Prostate gland (tissue), 2 donors: Measurements from ENCODE around the gene TSPAN33.

Experiments used
- POLR2A ChIP-seq: fragments of 450-650 bp; IDR thresholded peaks from one replicate; pipeline ENCODE4 v1.6.1; 2016; ENCODE audit warnings: antibody characterized with exemption, mild to moderate bottlenecking
- POLR2AphosphoS5 ChIP-seq: sonication (generic); formaldehyde crosslinking; IDR thresholded peaks from one replicate; pipeline ENCODE4 v1.6.1; 2017; ENCODE audit warnings: antibody characterized with exemption
- TF ChIP-seq, protein P1 (sequence below), 4 experiments: fragments of 200-600 bp in 2 of 4; fragments of 450-650 bp in 2 of 4; sonication (generic) in 2 of 4; IDR thresholded peaks; 1 replicate in 3 of 4; 2 replicates in 1 of 4; pipeline ENCODE4 v1.5.1; 2016 to 2019; ENCODE audit warnings: antibody characterized with exemption in 4 of 4, mild to moderate bottlenecking in 2 of 4, moderate library complexity in 2 of 4

DNA sequence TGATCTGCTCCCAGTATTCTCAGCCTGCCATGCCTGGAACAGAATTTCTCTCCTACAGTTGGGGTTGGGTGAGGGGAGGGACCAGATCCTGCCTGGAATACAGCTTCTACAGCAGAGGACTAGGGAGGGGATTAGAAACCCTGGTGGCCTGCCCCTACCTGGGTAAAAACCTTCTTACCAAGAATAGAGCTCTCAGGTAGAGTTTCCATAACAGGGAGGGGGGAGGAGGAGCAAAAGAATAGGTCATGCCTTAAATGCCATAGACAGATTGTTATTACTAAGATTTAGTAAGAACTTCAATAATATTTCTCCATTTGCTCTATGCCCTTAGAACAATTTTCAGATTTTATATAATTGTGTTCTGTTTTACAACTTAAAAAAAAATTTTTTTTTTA is 33.5 kb upstream of the TSPAN33 start:
- no peak for TF ChIP-seq POLR2A
- TF ChIP-seq, protein P1, sequence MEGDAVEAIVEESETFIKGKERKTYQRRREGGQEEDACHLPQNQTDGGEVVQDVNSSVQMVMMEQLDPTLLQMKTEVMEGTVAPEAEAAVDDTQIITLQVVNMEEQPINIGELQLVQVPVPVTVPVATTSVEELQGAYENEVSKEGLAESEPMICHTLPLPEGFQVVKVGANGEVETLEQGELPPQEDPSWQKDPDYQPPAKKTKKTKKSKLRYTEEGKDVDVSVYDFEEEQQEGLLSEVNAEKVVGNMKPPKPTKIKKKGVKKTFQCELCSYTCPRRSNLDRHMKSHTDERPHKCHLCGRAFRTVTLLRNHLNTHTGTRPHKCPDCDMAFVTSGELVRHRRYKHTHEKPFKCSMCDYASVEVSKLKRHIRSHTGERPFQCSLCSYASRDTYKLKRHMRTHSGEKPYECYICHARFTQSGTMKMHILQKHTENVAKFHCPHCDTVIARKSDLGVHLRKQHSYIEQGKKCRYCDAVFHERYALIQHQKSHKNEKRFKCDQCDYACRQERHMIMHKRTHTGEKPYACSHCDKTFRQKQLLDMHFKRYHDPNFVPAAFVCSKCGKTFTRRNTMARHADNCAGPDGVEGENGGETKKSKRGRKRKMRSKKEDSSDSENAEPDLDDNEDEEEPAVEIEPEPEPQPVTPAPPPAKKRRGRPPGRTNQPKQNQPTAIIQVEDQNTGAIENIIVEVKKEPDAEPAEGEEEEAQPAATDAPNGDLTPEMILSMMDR (IDR thresholded peaks at IDR 0.05) = no peak
- no peak for TF ChIP-seq POLR2AphosphoS5
